Stimulated activated CD8-positive, alpha-beta memory T cell treated with anti-CD3 and anti-CD28 coated beads, Interleukin-15, amount 100 ng/mL, for 48 hours (primary cell): ENCODE results near the gene COL9A3.

ENCODE experiments used
- DNase-seq, 2 donors: peaks; one replicate each; pipeline ENCODE4 v3.0.0-alpha.2; 2020; ENCODE audit warnings: low read depth in 2 of 2

COL9A3 gene

DNA sequence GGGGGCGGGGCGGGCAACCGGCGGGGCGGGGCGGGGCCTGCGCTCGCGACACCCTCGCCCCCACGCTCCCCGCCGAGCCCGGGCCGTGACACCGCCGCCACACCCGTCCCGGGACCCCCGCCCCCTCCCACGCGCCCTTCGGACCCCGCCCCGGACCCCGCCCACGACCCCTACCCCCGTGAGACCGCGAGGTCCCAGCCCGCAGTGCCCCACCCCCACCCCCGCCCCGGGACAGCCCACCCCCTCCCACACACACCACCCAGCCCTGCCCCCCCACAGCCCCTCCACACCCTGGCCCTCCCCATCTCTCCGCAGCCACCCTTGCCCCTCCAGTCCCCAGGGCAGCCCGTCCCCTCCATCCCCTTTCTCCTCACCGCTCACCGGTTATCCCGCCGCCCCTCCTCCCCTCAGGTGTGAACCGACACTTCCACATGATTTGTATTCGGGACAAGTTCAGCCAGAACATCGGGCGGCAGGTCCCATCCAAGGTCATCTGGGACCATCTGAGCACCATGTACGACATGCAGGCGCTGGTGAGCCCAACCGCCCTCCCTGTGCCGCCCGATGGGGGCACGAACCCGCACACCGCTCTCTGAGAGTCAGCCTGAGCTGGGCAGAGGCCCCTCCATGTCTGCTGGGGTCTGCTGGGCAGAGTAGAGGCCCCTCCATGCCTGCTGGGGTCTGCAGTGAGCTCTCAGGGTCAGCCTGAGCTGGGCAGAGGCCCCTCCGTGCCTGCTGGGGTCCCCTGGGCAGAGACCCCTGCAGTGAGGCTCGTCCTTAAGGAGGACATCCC is 20.0 kb upstream of the COL9A3 start:
- DNase-seq, result no peak

DNA sequence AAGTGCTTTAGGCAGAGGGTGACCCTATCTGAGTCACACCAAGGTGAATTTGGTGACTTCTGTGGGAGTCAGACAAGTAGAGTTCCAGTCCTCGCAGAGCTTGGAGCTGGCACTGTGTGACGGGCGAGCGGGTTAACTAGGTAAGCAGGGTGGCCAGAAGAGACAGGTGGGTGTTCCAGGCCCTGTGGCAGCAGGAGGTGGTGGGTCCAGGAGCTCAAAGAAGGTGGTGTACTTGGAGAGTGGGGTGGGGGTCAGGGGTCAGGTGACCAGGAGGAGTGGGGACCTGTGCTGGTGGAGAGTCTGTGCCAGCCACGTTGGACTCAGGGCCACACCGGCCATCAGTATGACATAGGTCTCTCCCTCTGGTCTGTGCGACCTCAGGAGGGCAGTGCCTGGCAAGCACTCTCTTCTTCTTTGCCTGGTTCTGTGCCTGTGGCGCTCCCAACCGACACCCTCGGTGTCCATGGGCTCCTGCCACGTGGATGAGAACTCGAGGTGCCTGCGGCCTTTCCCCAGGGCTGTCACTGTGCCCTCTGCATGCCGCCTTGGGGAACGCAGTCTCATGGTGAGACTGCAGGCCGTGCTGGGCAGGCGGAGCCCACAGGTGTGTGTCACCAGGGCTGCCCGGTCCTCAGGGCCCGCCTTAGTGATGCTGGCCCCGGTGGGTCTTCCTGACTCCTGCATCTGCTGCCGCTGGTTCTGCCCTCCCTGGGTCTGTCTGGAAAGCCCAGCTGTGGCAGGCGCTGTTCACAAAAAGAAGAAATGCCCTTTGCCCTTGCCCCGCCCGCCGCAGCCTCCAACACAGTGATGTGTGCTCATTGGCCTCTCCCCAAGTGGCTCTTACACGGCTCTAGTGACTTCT is 18.9 kb upstream of the COL9A3 start:
- DNase-seq, result no peak

DNA sequence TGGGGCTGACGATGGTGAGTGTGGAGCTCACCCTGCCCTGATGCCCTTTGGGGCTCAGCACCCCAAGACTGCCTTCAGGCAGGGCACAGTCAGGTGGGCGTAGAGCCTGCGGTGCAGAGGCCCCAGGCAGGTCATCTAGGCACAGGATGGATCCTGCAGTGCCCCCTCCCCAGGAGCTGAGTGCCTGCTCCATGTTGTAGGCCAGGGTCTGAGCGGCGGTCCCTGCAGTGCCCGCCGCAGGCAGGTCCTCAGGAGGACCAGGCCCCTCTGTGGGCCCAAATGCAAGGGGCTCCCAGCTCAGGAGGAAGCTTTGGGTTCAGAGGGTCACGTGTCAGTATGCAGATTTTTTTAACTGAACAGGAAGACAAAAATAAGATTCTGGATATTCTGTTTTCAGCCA is 17.8 kb upstream of the COL9A3 start:
- no peak for DNase-seq

DNA sequence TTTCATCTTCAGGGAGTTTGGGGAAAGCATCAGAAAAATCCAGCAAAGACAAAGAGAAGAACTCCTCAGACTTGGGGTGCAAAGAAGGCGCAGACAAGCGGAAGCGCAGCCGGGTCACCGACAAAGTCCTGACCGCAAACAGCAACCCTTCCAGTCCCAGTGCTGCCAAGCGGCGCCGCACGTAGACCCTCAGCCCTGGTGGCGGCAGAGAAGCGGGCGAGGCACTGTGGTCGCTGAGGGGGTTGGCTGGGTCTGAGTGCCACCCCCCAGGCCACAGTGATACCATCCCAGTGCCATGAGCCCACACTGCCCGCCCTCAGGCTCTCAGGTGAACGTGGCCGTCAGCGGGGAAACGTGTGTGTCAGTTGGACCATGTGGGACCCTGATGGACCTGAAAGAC is 17.4 kb upstream of the COL9A3 start:
- DNase-seq, result no peak

DNA sequence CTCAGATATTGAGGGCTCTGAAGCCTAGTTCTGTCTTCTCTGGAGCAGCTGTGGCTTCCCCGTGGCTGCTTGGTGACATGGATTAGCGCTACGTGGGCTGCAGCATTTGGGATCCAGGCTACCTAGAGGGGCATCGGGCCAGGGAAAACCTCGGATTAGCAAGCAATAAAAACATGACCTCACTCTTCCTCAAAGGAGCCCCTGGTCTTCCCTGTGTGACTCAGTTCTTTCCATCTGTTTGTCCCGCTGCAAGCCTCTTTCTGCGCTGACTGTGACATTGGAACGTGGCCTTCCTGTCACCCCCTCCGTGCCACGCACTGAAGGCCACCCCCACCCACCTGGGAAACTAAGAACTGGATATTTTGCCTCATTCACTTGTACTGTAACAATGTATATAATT is 17.0 kb upstream of the COL9A3 start:
- no peak for DNase-seq

DNA sequence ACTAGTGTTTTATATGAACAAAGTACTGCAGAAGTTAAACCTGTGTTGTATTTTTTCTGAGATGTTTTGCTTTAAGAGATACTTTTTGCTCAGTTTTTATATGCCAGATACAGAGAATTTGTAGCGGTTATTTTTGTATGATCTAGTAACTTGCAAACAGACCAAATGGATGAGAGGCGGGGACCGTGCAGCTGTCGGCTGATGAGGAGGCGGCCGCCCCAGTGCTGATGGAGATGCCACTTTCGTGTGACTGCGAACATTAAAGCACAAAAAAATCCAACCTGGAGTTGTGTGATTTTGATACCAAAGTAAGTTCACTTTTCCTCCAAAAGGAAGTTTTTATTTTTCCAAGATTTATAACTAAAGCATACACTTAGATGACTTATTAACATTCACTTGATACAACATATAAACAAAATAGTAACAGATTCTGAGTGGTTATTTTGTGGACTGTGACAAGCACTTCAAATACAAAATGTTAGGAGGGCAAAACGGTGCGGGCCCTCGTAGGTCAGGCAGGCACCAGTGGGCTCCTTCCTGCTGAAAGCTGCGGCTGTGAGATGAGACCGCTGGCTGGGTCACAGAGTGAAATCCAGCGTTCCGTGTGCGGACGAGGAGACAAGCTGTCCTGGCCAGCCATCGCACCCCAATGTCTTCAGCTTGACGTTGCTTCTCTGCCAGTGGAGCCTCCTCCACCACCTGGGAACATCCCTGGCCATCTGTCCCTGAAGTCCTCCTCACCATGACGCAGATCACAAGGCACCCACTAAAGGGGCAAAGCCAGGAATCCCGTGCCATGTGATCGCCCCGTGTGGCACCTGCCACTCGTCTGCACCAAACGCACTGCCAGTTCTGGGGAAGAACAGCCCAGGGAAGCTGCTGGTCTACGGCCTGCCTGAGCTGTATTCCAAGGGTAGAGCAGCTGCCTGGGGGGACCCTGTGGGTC is 16.3 kb upstream of the COL9A3 start:
- DNase-seq, result no peak

DNA sequence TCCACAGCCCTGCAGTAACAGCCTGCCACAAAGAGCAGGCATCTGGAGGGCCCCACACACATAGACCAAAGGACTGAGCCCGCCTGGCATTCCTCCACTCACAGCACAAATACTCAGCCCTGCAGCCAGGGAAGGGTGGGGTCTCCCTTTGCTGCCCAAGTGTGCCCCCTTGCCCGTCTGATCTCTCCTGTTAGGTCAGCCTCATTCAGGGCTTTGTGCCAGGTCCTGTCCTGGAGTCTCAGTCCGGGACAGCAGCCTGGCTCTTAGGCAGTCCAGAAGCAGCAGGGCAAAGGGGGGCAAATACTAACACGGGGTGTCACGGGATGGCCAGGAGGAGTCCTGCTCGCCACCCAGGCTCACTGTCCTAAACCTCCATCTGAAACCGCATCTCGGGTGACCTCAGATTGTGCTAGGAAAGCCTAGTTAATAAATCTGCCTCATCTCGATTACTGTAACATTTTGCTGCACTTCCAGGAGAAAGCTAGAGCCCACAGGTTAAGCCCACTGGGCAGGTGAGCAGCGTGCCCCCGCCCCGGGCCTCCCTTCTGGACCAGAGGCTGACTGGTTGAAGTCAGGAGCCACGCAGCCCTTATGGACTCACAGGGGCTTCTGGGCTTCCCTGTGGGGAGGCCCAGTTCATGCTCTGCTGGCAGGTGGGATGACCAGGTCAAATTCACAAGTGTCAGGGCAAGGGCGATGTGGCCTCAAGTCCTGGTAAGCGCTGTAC is 15.4 kb upstream of the COL9A3 start:
- no peak for DNase-seq

DNA sequence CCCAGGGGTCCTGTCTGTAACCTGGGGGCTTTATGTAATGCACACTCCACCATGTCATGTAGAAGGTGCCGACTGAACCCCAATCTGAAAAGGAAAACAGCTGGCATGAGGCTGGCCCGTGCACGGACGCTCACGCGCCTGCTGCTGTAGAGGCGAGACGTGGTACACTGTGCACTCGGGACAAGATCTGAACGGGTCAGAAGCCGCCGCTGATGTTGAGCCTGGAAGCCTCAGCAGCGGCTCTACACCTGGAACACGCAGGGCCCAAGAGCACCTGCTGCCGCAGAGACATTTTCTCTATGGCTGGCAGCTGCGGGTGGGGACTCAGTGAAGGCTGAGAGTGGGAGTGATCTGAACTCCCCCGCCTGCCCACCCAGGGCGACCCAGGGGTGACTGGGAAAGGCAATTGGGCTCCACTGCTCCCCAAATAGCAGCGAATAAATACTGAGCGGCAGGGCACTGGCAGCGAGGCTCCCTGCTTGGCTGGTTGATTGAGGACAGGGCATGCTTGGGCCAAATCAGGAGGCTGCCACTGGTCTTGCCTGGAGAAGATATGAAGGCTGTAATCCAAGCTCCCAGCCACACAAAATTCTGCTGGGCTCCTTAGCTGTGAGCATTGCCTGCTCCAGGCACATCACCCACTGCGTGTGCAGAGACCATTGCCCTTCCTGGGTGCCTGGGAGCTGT is 14.7 kb upstream of the COL9A3 start:
- DNase-seq, result no peak

DNA sequence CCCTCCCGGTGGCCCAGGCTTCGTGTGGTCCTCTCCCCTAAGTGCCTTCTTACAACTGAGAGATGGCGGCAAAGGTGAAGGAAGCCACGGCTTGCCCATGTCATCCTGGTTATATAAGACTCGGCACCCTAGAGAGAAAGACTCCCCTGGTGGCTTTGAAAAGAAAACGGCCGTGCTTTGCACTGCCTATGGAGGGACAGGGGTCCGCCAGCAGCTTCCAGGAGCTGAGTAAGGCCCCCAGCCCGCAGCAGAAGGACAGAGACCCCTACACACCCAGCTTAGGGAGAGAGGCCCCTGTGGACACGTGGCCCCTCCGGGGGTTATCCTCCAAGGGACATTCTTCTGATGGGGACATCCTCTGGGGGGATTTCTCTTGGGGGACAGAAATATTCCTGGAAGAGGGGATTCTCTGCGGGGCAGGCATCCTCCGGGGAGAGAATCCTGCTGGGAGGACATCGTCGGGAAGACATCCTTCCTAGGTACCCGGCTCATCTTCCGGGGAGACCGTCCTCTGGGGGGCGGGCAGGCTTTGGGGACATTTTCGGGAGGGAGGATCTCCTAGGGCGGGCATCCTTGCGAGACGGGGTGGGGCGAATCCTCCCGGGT is 12.7 kb upstream of the COL9A3 start:
- DNase-seq, result no peak

DNA sequence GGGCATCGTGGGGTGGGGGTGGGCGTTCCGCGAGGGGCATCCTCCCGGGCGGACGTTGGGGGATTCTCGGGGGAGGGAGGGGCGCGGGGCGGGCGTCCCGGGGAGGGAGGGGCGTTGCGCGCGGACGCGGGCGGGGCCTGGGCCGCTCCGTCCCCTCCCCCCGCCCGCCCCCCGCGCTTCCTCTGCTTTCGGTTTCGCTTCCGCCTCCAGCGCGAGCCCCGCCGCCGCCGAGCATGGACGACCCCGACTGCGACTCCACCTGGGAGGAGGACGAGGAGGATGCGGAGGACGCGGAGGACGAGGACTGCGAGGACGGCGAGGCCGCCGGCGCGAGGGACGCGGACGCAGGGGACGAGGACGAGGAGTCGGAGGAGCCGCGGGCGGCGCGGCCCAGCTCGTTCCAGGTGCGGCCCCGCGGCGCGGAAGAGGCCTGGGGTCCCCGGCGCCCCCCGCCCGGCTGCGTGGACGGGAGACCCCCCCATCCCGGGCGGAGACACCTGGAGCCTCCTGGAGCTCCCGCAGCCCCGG is 12.2 kb upstream of the COL9A3 start, which contains the start of gene OGFR:
TSS of gene OGFR (plus strand) at position 209 of the 528 bp plus-strand sequence. CDS start at position 234, 25 bp downstream.
- DNase-seq, result peak; percentile 54 to 59

DNA sequence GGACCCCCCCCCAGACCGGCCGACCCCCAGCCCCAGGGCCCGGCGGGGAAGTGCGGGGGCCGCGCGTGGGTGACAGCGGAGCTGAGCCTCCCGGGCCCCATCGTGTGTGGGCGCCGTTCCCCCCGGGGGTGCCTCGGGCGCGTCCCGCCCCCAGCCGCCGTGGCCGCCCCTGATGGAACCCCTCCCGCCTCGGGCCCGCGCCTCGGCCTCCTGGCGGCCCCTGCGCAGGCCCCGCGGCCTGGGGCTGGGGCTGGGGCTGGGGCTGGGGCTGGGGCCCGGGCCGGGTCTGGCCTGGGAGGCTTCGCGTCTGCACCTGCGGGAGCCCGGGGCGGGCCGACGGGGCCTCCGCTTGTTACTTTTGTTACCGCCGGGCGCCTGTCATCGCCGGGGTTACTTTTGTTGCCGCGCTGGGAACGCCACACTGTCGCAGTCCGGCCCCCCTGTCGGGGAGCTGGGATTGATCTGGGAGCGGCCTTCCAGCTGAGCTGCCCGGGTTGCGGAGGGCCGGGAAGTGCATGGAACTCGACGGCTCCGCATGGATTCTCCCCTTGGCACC is 11.6 kb upstream of the COL9A3 start:
- DNase-seq, result no peak

DNA sequence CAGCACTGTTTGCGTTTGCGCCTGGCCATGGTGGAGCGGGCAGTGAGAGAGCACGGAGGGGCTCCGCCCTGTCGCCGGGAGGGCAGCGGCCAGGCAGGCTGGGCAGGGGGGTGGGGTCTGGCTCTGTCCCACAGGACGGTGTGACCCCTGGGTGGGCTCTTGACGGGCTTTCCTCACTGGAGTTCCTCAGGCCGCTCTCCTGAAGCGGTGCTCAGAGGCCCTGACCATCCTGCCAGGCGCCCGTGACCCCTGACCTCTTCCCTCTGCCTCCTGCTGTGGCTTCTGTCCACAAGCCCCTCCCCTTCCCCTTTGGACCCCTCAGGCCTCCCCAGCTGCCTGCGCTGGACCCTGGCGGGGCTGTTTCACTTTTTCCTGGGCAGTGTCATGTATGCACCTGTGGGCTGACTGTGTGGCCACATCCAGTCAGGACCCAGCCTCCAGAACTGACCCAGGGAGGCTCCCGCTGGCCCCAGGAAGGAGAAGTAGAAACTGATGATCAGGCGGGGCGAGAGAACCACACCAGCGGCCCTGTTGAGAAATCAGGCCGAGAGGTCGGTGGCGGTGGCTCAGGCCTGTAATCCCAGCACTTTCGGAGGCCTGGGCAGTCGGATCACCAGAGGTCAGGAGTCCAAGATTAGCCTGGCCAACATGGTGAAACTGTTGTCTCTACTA is 11.0 kb upstream of the COL9A3 start:
- no peak for DNase-seq

DNA sequence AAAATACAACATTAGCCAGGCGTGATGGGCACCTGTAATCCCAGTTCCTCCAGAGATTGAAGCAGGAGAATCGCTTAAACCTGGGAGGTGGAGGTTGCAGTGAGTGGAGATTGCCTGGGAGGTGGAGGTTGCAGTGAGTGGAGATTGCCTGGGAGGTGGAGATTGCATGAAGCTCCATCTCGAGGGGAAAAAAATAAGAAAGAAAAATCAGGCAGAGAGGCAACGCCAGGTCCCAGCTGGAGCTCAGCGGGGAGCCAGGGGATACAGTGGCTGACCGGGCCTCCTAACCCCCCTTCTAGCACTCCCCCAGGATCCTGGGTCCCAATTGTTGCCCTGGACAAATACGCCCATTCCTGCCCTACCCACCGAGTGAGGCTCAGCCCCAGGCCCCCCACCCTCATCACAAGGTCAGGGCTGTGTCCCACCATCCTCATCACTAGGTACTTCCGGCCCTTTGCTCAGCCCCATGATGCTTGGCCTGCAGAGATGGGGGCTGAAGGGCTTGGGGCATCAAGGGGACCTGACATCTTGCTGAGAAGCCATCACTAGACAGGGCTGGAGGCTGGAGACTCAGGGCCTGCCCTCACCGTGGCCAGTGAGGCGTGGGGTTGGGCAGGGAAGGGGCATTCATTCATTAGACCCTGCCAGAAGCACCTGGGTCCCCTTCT is 10.3 kb upstream of the COL9A3 start:
- no peak for DNase-seq

DNA sequence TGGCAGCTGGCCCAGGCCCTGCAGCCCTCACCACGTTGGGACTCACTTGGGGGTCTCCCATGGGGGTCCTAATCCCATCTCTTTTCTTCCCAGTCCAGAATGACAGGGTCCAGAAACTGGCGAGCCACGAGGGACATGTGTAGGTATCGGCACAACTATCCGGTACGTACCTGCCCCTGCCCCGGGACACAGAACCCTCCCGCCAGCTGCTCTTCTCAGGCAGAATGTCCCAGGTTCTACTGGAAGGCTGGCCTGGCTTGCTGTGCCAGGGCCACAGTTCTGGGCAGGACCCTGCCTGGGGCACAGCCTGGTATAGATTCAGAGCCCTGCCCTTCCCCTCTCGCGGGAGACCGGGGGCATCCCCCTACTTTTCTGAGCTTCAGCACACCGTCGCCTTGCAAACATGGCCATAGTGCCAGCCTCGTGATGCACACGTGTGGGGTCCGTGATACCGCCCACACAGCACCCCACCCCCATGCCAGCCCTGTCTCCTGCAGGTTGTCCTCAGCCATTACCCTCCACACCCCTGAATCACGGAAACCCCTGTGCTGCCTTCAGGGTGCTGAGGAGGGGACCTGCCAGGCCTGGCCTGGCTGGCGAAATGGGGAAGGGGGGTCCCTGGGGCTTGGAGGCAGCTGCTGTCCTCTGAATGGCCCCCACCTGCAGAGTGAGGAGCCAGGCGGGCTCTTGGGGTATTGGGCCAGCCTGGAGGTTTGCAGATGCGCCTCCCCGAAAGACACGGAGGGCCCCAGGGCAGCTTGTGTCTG is 9.2 kb upstream of the COL9A3 start:
- DNase-seq, result no peak

DNA sequence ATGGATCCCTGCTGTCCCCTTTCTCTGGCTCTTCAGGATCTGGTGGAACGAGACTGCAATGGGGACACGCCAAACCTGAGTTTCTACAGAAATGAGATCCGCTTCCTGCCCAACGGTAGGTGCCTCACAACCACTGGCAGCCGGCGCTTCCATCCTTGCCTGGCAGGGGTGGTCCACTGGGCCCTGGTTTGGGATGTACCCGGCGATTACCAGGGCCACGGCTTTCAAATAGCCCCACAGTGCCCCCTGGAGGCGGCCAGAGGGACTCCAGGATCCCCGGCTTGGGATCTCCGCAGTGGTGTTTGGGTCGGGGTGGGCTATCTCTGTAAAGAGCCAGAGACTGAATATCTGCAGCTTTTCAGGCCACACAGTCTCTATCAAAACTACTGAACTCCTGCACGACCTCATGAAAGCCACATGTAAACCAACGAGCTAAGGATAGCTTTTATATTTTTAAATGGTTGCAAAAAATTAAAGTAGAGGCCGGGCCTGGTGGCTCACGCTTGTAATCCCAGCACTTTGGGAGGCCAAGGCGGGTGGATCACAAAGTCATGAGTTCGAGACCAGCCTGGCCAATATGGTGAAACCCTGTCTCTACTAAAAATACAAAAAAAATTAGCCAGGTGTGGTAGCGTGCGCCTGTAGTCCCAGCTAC is 8.5 kb upstream of the COL9A3 start:
- DNase-seq, result peak; percentile 45 to 55

DNA sequence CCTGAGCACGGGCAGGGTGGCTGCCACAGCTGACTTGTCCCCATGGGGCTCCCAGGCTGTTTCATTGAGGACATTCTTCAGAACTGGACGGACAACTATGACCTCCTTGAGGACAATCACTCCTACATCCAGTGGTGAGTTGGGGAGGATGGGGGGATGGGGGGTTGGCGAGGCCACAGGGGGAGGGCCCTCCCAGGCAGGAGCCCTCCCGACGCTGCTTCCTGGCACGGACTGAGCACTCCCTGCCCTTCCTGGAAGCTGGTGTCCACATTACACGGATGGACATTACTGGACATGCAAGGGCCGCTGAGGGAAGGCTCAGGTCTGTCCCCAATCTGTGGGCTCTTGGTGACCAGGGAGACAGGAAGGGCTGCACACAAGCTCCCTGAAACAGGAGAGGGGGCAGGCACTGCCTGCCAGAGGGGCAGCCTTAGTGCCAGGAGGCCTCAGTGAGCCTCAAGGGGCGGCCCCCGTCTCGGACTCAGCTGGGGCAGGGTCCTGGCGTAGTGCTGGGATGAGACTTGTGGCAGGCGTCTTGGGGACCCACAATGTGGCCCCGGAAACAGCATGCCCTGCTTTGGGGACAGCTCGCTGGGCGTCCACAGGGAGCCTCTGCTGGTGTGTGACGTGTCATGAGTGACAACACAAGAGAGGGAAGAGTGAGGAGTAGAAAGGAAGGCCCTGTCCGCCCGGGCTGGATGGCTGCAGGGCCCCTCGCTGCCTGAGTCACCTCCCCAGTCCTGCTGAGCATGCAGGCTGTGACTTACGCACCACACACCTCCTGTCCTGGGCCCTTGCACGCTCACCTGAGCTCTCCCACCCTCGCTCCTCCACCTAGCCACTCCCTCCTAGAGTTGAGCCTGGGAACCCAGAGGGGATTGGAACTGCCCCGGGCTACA is 7.1 kb upstream of the COL9A3 start:
- DNase-seq, result no peak
